WTC11 (cell line): ENCODE data around the gene EYS. TPM values are rescaled to one million over a fixed set of nuclear protein-coding genes. Genes with fewer than 3 reads are reported as not detected.

Experiments used
- ATAC-seq: fragments of 200-7000 bp; cut with Tn5 transposase; 2 replicates; pipeline ENCODE4 v1.10.0; 2021; ENCODE audit warnings: mild to moderate bottlenecking, moderate library complexity
- CTCF ChIA-PET: fragments of 300-600 bp; sonication (Branson Sonifier 250); formaldehyde crosslinking; loops from one replicate; lab custom pipeline; 2021; ENCODE audit warnings: antibody characterized with exemption; lab: Charles Lee
- POLR2A ChIA-PET: fragments of 350-600 bp; sonication (Branson Sonifier 250); formaldehyde crosslinking; loops from one replicate; lab custom pipeline; 2021; ENCODE audit warnings: antibody characterized with exemption; lab: Charles Lee
- DNase-seq: peaks from one replicate; pipeline ENCODE4 v3.0.0; 2021; ENCODE audit warnings: low spot score
- H3K27ac Mint-ChIP-seq: 2 replicates; pipeline ENCODE4 v1.8.0; 2021; ENCODE audit warnings: mixed read lengths
- H3K27me3 Mint-ChIP-seq: 2 replicates; pipeline ENCODE4 v1.8.0; 2021; ENCODE audit warnings: low read depth, mild to moderate bottlenecking, moderate library complexity, mixed read lengths
- H3K36me3 Mint-ChIP-seq: 2 replicates; pipeline ENCODE4 v1.8.0; 2021; ENCODE audit warnings: mixed read lengths
- H3K4me1 Mint-ChIP-seq: 2 replicates; pipeline ENCODE4 v1.8.0; 2022; ENCODE audit warnings: mixed read lengths
- H3K4me3 Mint-ChIP-seq: 2 replicates; pipeline ENCODE4 v1.8.0; 2021; ENCODE audit warnings: mild to moderate bottlenecking, moderate library complexity, mixed read lengths
- H3K9me3 Mint-ChIP-seq: 2 replicates; pipeline ENCODE4 v1.8.0; 2021; ENCODE audit warnings: mixed read lengths
- ATF3 ChIP-seq: sonication (generic); formaldehyde crosslinking; conservative IDR thresholded peaks from 2 replicates; pipeline ENCODE4 v1.8.1; 2022; ENCODE audit warnings: mild to moderate bottlenecking, missing genetic modification reagents
- CREB1 ChIP-seq: sonication (generic); formaldehyde crosslinking; IDR thresholded peaks from 2 replicates; pipeline ENCODE4 v1.8.0; 2023; ENCODE audit warnings: mild to moderate bottlenecking, missing genetic modification reagents
- E2F1 ChIP-seq: sonication (generic); formaldehyde crosslinking; IDR thresholded peaks from 2 replicates; pipeline ENCODE4 v1.8.0; 2022; ENCODE audit warnings: mild to moderate bottlenecking, missing genetic modification reagents
- ELF4 ChIP-seq: sonication (generic); formaldehyde crosslinking; IDR thresholded peaks from 2 replicates; pipeline ENCODE4 v1.8.1; 2022; ENCODE audit warnings: low read depth, mild to moderate bottlenecking, moderate library complexity, missing genetic modification reagents
- EMX1 ChIP-seq: fragments of 250-450 bp; sonication (Bioruptor Pico); IDR thresholded peaks from 2 replicates; pipeline ENCODE4 v1.8.0; 2021; ENCODE audit warnings: mild to moderate bottlenecking
- ESRRA ChIP-seq: sonication (generic); formaldehyde crosslinking; IDR thresholded peaks from 2 replicates; pipeline ENCODE4 v1.8.1; 2022; ENCODE audit warnings: mild to moderate bottlenecking, missing genetic modification reagents, borderline replicate concordance
- FOXP1 ChIP-seq: sonication (generic); formaldehyde crosslinking; IDR thresholded peaks from 2 replicates; pipeline ENCODE4 v1.8.0; 2022; ENCODE audit warnings: missing genetic modification reagents, mild to moderate bottlenecking, moderate library complexity, borderline replicate concordance
- GTF2I ChIP-seq: fragments of 250-450 bp; sonication (Bioruptor Pico); conservative IDR thresholded peaks from 2 replicates; pipeline ENCODE4 v1.4.0; 2021; ENCODE audit warnings: mild to moderate bottlenecking
- IRF2 ChIP-seq: sonication (generic); formaldehyde crosslinking; IDR thresholded peaks from 2 replicates; pipeline ENCODE4 v1.8.0; 2022; ENCODE audit warnings: low read depth, missing genetic modification reagents, borderline replicate concordance
- JAZF1 ChIP-seq: fragments of 250-450 bp; sonication (Bioruptor Pico); IDR thresholded peaks from 2 replicates; pipeline ENCODE4 v1.9.0; 2021; ENCODE audit warnings: moderate library complexity, mild to moderate bottlenecking, inconsistent platforms
- KAT7 ChIP-seq: sonication (generic); formaldehyde crosslinking; IDR thresholded peaks from 2 replicates; pipeline ENCODE4 v1.8.1; 2023; ENCODE audit warnings: missing genetic modification reagents, mild to moderate bottlenecking, borderline replicate concordance
- MLX ChIP-seq: sonication (generic); formaldehyde crosslinking; IDR thresholded peaks from 2 replicates; pipeline ENCODE4 v1.8.1; 2023; ENCODE audit warnings: mild to moderate bottlenecking, missing genetic modification reagents, moderate library complexity
- MYBL2 ChIP-seq: sonication (generic); formaldehyde crosslinking; IDR thresholded peaks from 2 replicates; pipeline ENCODE4 v1.8.1; 2023; ENCODE audit warnings: mild to moderate bottlenecking, moderate library complexity, missing genetic modification reagents
- NR1H2 ChIP-seq: sonication (generic); formaldehyde crosslinking; IDR thresholded peaks from 2 replicates; pipeline ENCODE4 v1.9.0; 2021; ENCODE audit warnings: mild to moderate bottlenecking, moderate library complexity, missing genetic modification reagents
- NR2C2 ChIP-seq: sonication (generic); formaldehyde crosslinking; IDR thresholded peaks from 2 replicates; pipeline ENCODE4 v1.8.0; 2022; ENCODE audit warnings: mild to moderate bottlenecking, missing genetic modification reagents
- OVOL2 ChIP-seq: fragments of 250-450 bp; sonication (Bioruptor Pico); IDR thresholded peaks from 2 replicates; pipeline ENCODE4 v1.9.0; 2021; ENCODE audit warnings: mild to moderate bottlenecking, borderline replicate concordance
- SMAD3 ChIP-seq: sonication (generic); formaldehyde crosslinking; IDR thresholded peaks from 2 replicates; pipeline ENCODE4 v1.8.0; 2022; ENCODE audit warnings: missing genetic modification reagents, mild to moderate bottlenecking, borderline replicate concordance
- SMAD4 ChIP-seq: sonication (generic); formaldehyde crosslinking; IDR thresholded peaks from 2 replicates; pipeline ENCODE4 v1.8.0; 2022; ENCODE audit warnings: mild to moderate bottlenecking, missing genetic modification reagents
- SP1 ChIP-seq: sonication (generic); formaldehyde crosslinking; conservative IDR thresholded peaks from 2 replicates; pipeline ENCODE4 v1.8.1; 2022; ENCODE audit warnings: missing genetic modification reagents
- TP53 ChIP-seq: sonication (generic); formaldehyde crosslinking; IDR thresholded peaks from 2 replicates; pipeline ENCODE4 v1.8.1; 2023; ENCODE audit warnings: mild to moderate bottlenecking, missing genetic modification reagents
- ZBTB21 ChIP-seq: sonication (generic); formaldehyde crosslinking; IDR thresholded peaks from 2 replicates; pipeline ENCODE4 v1.8.1; 2023; ENCODE audit warnings: mild to moderate bottlenecking, missing genetic modification reagents, borderline replicate concordance
- ZBTB43 ChIP-seq: sonication (generic); formaldehyde crosslinking; IDR thresholded peaks from 2 replicates; pipeline ENCODE4 v1.8.1; 2023; ENCODE audit warnings: mild to moderate bottlenecking, missing genetic modification reagents
- ZNF121 ChIP-seq: sonication (generic); formaldehyde crosslinking; IDR thresholded peaks from 2 replicates; pipeline ENCODE4 v1.8.0; 2023; ENCODE audit warnings: missing genetic modification reagents
- ZNF138 ChIP-seq: sonication (generic); formaldehyde crosslinking; conservative IDR thresholded peaks from 2 replicates; pipeline ENCODE4 v1.8.1; 2022; ENCODE audit warnings: mild to moderate bottlenecking, moderate library complexity, missing genetic modification reagents
- ZNF396 ChIP-seq: fragments of 250-450 bp; sonication (Bioruptor Pico); IDR thresholded peaks from 2 replicates; pipeline ENCODE4 v1.8.0; 2021; ENCODE audit warnings: mild to moderate bottlenecking, moderate library complexity, borderline replicate concordance
- total RNA-seq: library from RNA; stranded (reverse); gene quantifications from 3 replicates; pipeline ENCODE4 v1.2.3, GENCODE V29; 2021
- TF ChIP-seq, protein P1 (sequence below): fragments of 200-600 bp; IDR thresholded peaks from 2 replicates; pipeline ENCODE4 v1.8.0; 2022; ENCODE audit warnings: antibody characterized with exemption
- TF ChIP-seq, protein P2 (sequence below): sonication (generic); formaldehyde crosslinking; IDR thresholded peaks from 2 replicates; pipeline ENCODE4 v1.8.1; 2022; ENCODE audit warnings: missing genetic modification reagents, borderline replicate concordance

Gene EYS
- total RNA-seq, 1 experiment from 2014 or later = not detected

DNA sequence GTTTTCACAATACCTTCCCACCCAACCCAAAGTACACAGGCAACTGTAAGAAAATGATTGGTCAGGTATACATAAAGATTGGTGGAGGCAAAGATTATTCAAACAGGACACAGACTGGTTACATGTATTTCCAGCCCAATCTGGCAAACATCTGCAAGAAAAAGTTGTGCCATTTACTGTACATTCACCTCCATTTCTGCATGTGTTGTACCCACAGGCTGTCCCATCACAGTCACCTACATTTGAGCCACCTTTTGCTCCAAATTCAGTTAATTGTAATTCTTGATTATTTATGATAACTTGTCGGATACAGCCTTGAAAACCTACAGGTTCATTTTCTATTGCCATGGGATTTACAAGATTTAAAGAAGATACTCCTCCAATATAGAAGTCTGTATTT lies 1985.8 kb downstream of the EYS start:
- H3K27me3 Mint-ChIP-seq = no peaks in the 10 kb centered on the region
- no peaks in the 10 kb centered on the region for H3K9me3 Mint-ChIP-seq
- ATAC-seq (no peak), DNase-seq (no peak)
- POLR2A ChIA-PET = no interaction called here
- CTCF ChIA-PET = no interaction called here
- TF ChIP-seq NR2C2 (no peak), GTF2I (CRISPR knock-in tag) (no peak), ZBTB43 (CRISPR knock-in tag) (no peak), JAZF1 (CRISPR knock-in tag) (no peak), ZBTB21 (no peak), ZNF121 (CRISPR knock-in tag) (no peak), SMAD3 (CRISPR knock-in tag) (no peak), EMX1 (CRISPR knock-in tag) (no peak), ELF4 (no peak), E2F1 (CRISPR knock-in tag) (no peak), TP53 (CRISPR knock-in tag) (no peak), OVOL2 (CRISPR knock-in tag) (no peak)
- TF ChIP-seq, protein P1, sequence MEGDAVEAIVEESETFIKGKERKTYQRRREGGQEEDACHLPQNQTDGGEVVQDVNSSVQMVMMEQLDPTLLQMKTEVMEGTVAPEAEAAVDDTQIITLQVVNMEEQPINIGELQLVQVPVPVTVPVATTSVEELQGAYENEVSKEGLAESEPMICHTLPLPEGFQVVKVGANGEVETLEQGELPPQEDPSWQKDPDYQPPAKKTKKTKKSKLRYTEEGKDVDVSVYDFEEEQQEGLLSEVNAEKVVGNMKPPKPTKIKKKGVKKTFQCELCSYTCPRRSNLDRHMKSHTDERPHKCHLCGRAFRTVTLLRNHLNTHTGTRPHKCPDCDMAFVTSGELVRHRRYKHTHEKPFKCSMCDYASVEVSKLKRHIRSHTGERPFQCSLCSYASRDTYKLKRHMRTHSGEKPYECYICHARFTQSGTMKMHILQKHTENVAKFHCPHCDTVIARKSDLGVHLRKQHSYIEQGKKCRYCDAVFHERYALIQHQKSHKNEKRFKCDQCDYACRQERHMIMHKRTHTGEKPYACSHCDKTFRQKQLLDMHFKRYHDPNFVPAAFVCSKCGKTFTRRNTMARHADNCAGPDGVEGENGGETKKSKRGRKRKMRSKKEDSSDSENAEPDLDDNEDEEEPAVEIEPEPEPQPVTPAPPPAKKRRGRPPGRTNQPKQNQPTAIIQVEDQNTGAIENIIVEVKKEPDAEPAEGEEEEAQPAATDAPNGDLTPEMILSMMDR = no peak
- H3K27ac Mint-ChIP-seq = no peak overlapping the region
- H3K4me1 Mint-ChIP-seq = no peaks in the 10 kb centered on the region
- H3K36me3 Mint-ChIP-seq = no peaks in the 10 kb centered on the region
- no peak overlapping the region for H3K4me3 Mint-ChIP-seq

- TF ChIP-seq CREB1 (CRISPR knock-in tag) (no peak), IRF2 (CRISPR knock-in tag) (no peak), SP1 (CRISPR knock-in tag) (no peak), MYBL2 (CRISPR knock-in tag) (no peak), KAT7 (no peak), NR1H2 (CRISPR knock-in tag) (no peak), FOXP1 (no peak), SMAD3 (CRISPR knock-in tag) (no peak), ZNF138 (no peak), EMX1 (CRISPR knock-in tag) (no peak), SMAD4 (no peak), ATF3 (CRISPR knock-in tag) (no peak), ESRRA (CRISPR knock-in tag) (no peak), ZNF396 (CRISPR knock-in tag) (no peak), MLX (CRISPR knock-in tag) (no peak)
- TF ChIP-seq, protein P2, sequence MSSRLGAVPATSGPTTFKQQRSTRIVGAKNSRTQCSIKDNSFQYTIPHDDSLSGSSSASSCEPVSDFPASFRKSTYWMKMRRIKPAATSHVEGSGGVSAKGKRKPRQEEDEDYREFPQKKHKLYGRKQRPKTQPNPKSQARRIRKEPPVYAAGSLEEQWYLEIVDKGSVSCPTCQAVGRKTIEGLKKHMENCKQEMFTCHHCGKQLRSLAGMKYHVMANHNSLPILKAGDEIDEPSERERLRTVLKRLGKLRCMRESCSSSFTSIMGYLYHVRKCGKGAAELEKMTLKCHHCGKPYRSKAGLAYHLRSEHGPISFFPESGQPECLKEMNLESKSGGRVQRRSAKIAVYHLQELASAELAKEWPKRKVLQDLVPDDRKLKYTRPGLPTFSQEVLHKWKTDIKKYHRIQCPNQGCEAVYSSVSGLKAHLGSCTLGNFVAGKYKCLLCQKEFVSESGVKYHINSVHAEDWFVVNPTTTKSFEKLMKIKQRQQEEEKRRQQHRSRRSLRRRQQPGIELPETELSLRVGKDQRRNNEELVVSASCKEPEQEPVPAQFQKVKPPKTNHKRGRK (CRISPR knock-in tag) = no peak
- peaks cover 23% of the 10 kb centered on the region for H3K36me3 Mint-ChIP-seq
- CTCF ChIA-PET = no interaction called here
- POLR2A ChIA-PET = no interaction called here
- no peaks in the 10 kb centered on the region for H3K27me3 Mint-ChIP-seq
- no peaks in the 10 kb centered on the region for H3K9me3 Mint-ChIP-seq
- DNase-seq (no peak), ATAC-seq (no peak)
- no peak overlapping the region for H3K27ac Mint-ChIP-seq
- no peaks in the 10 kb centered on the region for H3K4me1 Mint-ChIP-seq
- H3K4me3 Mint-ChIP-seq = no peak overlapping the region
Measured at GRCh38 chr6:63716169-63716568, 1990.9 kb downstream of the EYS start.
